Colonic mucosa (tissue), 4 donors: ENCODE results near the gene CHCHD1. TPM values are rescaled to one million over a fixed set of nuclear protein-coding genes. Genes with fewer than 3 reads are reported as not detected.
"Not testable (repeated sequence)": the region's sequence is repeated elsewhere in the genome, so short reads cannot be mapped to it uniquely, and the experiment has no call there.

Experiments
- DNase-seq: peaks from one replicate; pipeline ENCODE4 v3.0.0-alpha.2; 2020
- H3K27ac ChIP-seq: fragments of 200-600 bp; one replicate; pipeline ENCODE4 v1.8.0; 2021
- H3K27me3 ChIP-seq: fragments of 200-600 bp; one replicate; pipeline ENCODE4 v1.8.0; 2021
- H3K36me3 ChIP-seq: fragments of 200-600 bp; one replicate; pipeline ENCODE4 v1.8.0; 2021
- H3K4me1 ChIP-seq: fragments of 200-600 bp; one replicate; pipeline ENCODE4 v1.8.0; 2021; ENCODE audit warnings: mild to moderate bottlenecking
- H3K4me3 ChIP-seq: fragments of 200-600 bp; one replicate; pipeline ENCODE4 v1.8.0; 2021
- H3K9ac ChIP-seq, 2 donors: one replicate each; pipeline ENCODE4 v1.7.0; 2013; ENCODE audit warnings: control low read depth in 2 of 2, low read depth in 2 of 2, low read length in 2 of 2
- H3K9me3 ChIP-seq: fragments of 200-600 bp; one replicate; pipeline ENCODE4 v1.8.0; 2021
- CTCF ChIP-seq: fragments of 200-600 bp; IDR thresholded peaks from one replicate; pipeline ENCODE4 v1.8.0; 2022; ENCODE audit warnings: antibody characterized with exemption, mild to moderate bottlenecking
- intact Hi-C: fragments of 100-400 bp; cut with DNase I; formaldehyde crosslinking; loops from one replicate; pipeline ENCODE4 v1.14.1; 2022
- total RNA-seq, 2 donors: library from RNA; stranded (reverse); fragmentation: NEBNext Ultra II Directional in 1 of 2; extraction: Animal tissue kit (Norgen Biotek cat#: 25700) in 1 of 2; gene quantifications; one replicate each; pipeline ENCODE4 v1.2.1, GENCODE V29; 2021
- donor health status: healthy.
- donor health status: DM: no; HTN: no; CAD: no.
- donor health status: DM: no; HTN: no; CAD: no.

Gene CHCHD1
- total RNA-seq, result 10 to 100 TPM; 33.7 to 48.5 TPM

- no peaks in the 10 kb centered on the region for H3K27me3 ChIP-seq
- H3K27ac ChIP-seq, result peak within 1 kb of the TSS; percentile 85
- intact Hi-C loops, result no loop called here
- H3K4me1 ChIP-seq, result peaks cover 8% of the 10 kb centered on the region
- peak within 1 kb of the TSS; percentile 95 to 97 for H3K9ac ChIP-seq
- H3K36me3 ChIP-seq, result peaks cover 9% of the 10 kb centered on the region
- peak; percentile 96 for DNase-seq
- TF ChIP-seq CTCF, result no peak
- H3K4me3 ChIP-seq, result peak within 1 kb of the TSS; percentile 74
- H3K9me3 ChIP-seq, result no peaks in the 10 kb centered on the region
Measured at GRCh38 chr10:73781879-73782748, at the start of gene CHCHD1. Gene CHCHD1 (plus strand): TSS chr10:73782048. CDS start chr10:73782076, 28 bp downstream.

- no peak overlapping the region for H3K4me3 ChIP-seq
- intact Hi-C loops, result no loop called here
- no peak overlapping the region for H3K27ac ChIP-seq
- no peak for DNase-seq
- TF ChIP-seq CTCF, result no peak
- no peaks in the 10 kb centered on the region for H3K27me3 ChIP-seq
- peaks cover 7% of the 10 kb centered on the region for H3K4me1 ChIP-seq
- H3K36me3 ChIP-seq, result no peaks in the 10 kb centered on the region
- no peaks in the 10 kb centered on the region for H3K9me3 ChIP-seq
- H3K9ac ChIP-seq, result no peak overlapping the region
Measured at GRCh38 chr10:73732426-73732825, 49.4 kb upstream of the CHCHD1 start.

- Histone ChIP-seq H3K4me1 (peaks cover 7% of the 10 kb centered on the region), H3K4me3 (no peak overlapping the region), H3K27ac (no peak overlapping the region), H3K27me3 (no peaks in the 10 kb centered on the region), H3K9me3 (no peaks in the 10 kb centered on the region), H3K9ac (no peak overlapping the region), H3K36me3 (no peaks in the 10 kb centered on the region)
- no peak for TF ChIP-seq CTCF
- no peak for DNase-seq
- intact Hi-C loops, result no loop called here
Measured at GRCh38 chr10:73732931-73733623, 48.8 kb upstream of the CHCHD1 start.

GRCh38 chr10:73734028-73734720, 47.7 kb upstream of the CHCHD1 start:
- Histone ChIP-seq H3K9me3 (no peaks in the 10 kb centered on the region), H3K27me3 (no peaks in the 10 kb centered on the region), H3K4me3 (no peak overlapping the region), H3K9ac (no peak overlapping the region), H3K4me1 (peaks cover 7% of the 10 kb centered on the region), H3K27ac (no peak overlapping the region), H3K36me3 (no peaks in the 10 kb centered on the region)
- intact Hi-C loops, result no loop called here
- no peak for TF ChIP-seq CTCF
- DNase-seq, result no peak

GRCh38 chr10:73734796-73735305, 47.0 kb upstream of the CHCHD1 start:
- Histone ChIP-seq H3K27ac (no peak overlapping the region), H3K27me3 (no peaks in the 10 kb centered on the region), H3K36me3 (no peaks in the 10 kb centered on the region), H3K4me3 (no peak overlapping the region), H3K4me1 (peaks cover 7% of the 10 kb centered on the region), H3K9me3 (no peaks in the 10 kb centered on the region), H3K9ac (no peak overlapping the region)
- intact Hi-C loops, result no loop called here
- no peak for DNase-seq
- TF ChIP-seq CTCF, result no peak

- H3K27me3 ChIP-seq, H3K9me3 ChIP-seq, H3K4me3 ChIP-seq, intact Hi-C loops, H3K9ac ChIP-seq, H3K4me1 ChIP-seq, DNase-seq, H3K27ac ChIP-seq, H3K36me3 ChIP-seq: not testable (repeated sequence)
Measured at GRCh38 chr10:73740501-73741254, 41.2 kb upstream of the CHCHD1 start.
